ENCODE data around the gene PEG3. TPM values are rescaled to one million over a fixed set of nuclear protein-coding genes. Genes with fewer than 3 reads are reported as not detected.

Gene PEG3
- total and polyA plus RNA-seq, 12 donors = 1.8 to 10.3 (median 7.5) TPM

- Histone ChIP-seq H3K27ac (no peak overlapping the region), H3K36me3 (no peaks in the 10 kb centered on the region), H3K4me3 (no peak overlapping the region), H3K9me3 (peaks cover 0 to 82% (median 0%) of the 10 kb centered on the region in 11 donors), H3K27me3 (peaks cover 0 to 23% (median 12%) of the 10 kb centered on the region in 7 donors), H3K4me1 (no peaks in the 10 kb centered on the region)
- DNase-seq = no peak
- TF ChIP-seq CTCF (IDR thresholded peaks at IDR 0.05) = no peak
- WGBS, 2 donors = 66 to 83% methylated on average over 5 of the region's 5 CpGs
- intact Hi-C loops (cut with DNase I) = no loop called here
- ATAC-seq = no peak
Measured at GRCh38 chr19:56880592-56881190, 40.2 kb upstream of the PEG3 start.

GRCh38 chr19:56877069-56877715 is 36.7 kb upstream of the PEG3 start:
- Histone ChIP-seq H3K36me3 (no peaks in the 10 kb centered on the region), H3K27ac (no peak overlapping the region), H3K27me3 (no peaks in the 10 kb centered on the region), H3K9me3 (peaks cover 0 to 72% (median 3%) of the 10 kb centered on the region in 11 donors), H3K4me1 (no peaks in the 10 kb centered on the region), H3K4me3 (no peak overlapping the region)
- no peak for ATAC-seq
- no peak for TF ChIP-seq CTCF (IDR thresholded peaks at IDR 0.05)
- WGBS, 2 donors = 65 to 71% methylated on average over 19 of the region's 19 CpGs
- no peak for DNase-seq
- intact Hi-C loops (cut with DNase I) = no loop called here

DNA sequence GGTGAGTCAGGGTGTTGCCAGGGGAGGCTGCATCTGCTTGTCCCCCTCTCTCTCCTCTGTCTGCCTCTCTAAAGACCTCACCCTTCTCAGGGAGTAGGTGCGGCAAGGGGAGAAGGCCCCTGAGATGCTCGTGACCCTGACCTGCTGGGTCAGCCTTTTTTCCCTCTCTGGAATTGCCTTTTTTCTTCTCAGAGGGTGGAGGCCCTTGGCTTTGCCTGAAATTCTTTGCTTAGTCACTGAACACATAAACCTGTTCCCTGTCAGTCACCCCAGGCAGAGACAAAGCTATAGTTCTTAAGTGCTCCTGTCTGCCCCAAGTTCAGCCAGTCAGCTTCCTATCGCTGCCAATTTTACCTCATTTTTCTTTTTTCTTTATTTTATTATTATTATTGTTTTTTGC is 35.2 kb upstream of the PEG3 start:
- Histone ChIP-seq H3K36me3 (no peaks in the 10 kb centered on the region), H3K9me3 (peaks cover 0 to 72% (median 3%) of the 10 kb centered on the region in 11 donors), H3K27ac (no peak overlapping the region), H3K4me3 (no peak overlapping the region), H3K4me1 (no peaks in the 10 kb centered on the region), H3K27me3 (no peaks in the 10 kb centered on the region)
- no peak for ATAC-seq
- DNase-seq = no peak
- intact Hi-C loops (cut with DNase I) = no loop called here
- no peak for TF ChIP-seq CTCF (IDR thresholded peaks at IDR 0.05)
- WGBS, 2 donors = 71 to 77% methylated on average over 3 of the region's 3 CpGs

- intact Hi-C loops (cut with DNase I) = no loop called here
- Histone ChIP-seq H3K4me3 (no peak overlapping the region), H3K27ac (no peak overlapping the region), H3K4me1 (no peaks in the 10 kb centered on the region), H3K9me3 (peaks cover 0 to 72% (median 3%) of the 10 kb centered on the region in 11 donors), H3K36me3 (no peaks in the 10 kb centered on the region), H3K27me3 (no peaks in the 10 kb centered on the region)
- 91% methylated on average over 4 of the region's 4 CpGs for WGBS, 2 donors
- DNase-seq (no peak), ATAC-seq (no peak)
- TF ChIP-seq CTCF (IDR thresholded peaks at IDR 0.05) = no peak
Measured at GRCh38 chr19:56874530-56874929, 34.0 kb upstream of the PEG3 start.

All from heart right ventricle (tissue), 16 donors.